HS-27A (cell line): Measurements from ENCODE around the gene LINGO3.
"Not testable (repeated sequence)": the region's sequence is repeated elsewhere in the genome, so short reads cannot be mapped to it uniquely, and the experiment has no call there.

Experiments used
- DNase-seq: peaks from one replicate; pipeline ENCODE4 v3.0.0-alpha.2; 2012; ENCODE audit warnings: low read depth, missing footprints

LINGO3 gene, protein sequence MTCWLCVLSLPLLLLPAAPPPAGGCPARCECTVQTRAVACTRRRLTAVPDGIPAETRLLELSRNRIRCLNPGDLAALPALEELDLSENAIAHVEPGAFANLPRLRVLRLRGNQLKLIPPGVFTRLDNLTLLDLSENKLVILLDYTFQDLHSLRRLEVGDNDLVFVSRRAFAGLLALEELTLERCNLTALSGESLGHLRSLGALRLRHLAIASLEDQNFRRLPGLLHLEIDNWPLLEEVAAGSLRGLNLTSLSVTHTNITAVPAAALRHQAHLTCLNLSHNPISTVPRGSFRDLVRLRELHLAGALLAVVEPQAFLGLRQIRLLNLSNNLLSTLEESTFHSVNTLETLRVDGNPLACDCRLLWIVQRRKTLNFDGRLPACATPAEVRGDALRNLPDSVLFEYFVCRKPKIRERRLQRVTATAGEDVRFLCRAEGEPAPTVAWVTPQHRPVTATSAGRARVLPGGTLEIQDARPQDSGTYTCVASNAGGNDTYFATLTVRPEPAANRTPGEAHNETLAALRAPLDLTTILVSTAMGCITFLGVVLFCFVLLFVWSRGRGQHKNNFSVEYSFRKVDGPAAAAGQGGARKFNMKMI

GRCh38 chr19:2308114-2308556, at the start of gene LINGO3:
LINGO3 (minus strand) TSS chr19:2308154; CDS start chr19:2291776, 16,378 bp downstream.
- DNase-seq: no peak

DNA sequence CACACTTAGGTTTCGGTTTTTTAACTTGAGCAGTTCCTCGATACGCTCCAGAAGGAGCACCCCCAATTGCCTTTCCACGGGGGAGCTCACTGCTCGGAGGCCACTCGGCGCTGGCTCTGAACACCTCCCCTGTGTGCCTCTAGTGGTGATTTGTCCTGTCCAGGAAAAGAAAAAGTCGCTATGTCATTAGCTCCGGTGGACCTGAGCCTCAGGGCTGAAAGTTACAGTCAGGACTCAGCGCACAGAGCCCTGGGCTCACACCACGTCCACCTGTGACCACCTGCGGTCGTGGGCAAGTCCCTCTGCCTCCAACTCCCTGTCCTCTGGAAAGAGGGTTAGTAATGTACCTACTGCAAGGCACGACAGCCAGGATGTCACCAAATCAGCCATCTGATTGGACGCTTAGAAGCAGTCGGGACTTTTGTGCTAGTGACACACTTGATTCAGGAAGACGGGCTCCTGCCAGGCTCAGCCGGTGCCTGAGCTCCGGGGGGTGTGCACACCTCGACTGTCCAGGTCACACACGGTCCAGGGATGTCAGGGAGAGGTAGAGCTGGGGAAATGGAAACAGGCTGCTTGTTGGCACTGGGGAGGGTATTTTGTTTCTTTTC, 48.2 kb upstream of the LINGO3 start:
- DNase-seq: no peak

DNA sequence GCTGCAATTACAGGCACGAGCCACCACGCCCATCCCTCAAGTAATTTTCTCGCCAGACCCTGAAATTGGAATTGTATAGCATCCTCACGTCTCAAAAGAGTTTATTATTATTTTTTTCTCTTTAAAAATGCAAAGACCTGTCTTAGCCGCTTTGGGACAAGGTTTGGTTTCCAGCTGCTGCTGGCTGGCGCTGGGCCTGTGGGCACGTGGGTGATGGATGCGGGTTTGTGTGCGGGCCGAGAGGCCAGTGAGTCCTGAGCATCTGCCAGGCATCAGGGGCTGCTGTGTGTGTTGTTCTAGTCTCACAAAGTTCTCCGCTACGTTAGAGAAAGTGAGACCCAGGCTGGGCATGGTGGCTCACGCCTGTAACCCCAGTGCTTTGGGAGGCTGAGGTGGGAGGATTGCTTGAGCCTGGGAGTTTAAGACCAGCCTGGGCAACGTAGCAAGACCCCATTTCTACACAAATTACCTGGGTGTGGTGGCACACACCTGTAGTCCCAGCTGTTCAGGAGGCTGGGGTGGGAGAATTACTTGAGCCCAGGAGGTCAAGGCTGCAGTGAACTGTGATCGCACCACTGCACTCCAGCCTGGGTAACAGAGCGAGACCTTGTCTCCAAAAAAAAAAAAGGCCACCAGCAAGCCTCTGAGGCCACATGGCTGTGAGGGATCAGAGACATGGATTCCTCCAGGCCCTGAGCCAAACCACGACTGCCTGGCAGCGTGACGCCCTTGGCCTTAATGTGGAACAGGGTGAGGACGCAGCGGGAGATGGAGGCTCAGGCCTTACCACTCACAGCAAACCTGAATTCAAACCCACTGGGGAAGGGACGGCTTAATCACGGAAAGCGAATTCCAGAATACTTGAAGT, 47.4 kb upstream of the LINGO3 start:
- DNase-seq: no peak

- DNase-seq: no peak
These were observed 46.7 kb upstream of the LINGO3 start for GRCh38 chr19:2354670-2355069.

DNA sequence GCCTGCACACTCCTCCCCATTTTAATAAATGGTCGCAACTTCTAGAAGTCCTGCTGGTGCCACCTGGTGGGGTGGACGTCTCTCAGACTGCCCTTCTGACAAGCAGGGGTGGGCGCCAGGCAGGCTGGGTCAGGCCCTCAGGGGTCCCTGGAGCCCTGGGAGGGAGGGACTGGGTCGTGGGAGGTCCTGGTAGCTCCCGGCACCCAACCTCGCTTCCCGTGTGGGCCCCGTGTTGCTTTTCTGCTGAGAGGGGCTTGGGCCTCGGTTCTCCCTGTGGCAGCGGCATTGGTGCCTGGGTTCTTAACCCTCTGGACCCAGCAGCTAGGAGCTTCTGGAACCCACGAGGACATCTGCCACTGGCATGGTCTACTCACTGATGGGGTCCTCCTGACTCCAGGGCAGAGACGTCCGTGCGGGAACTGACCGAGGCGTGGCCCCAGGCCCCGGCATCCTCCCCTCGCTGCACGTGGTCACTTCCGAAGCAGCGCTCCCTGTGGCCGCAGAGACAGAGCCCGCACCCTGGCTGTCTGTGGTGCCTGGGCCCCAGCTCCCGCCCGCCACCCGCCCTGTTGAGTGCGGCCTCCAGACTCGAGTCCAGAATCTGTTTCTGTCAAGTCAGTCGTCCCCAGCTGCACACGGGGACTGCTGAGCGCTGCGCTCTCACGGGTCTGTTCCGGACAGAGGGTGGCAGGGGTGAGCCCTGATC, 46.1 kb upstream of the LINGO3 start:
- DNase-seq: no peak

GRCh38 chr19:2353159-2353886, 45.4 kb upstream of the LINGO3 start:
- DNase-seq: no peak

DNA sequence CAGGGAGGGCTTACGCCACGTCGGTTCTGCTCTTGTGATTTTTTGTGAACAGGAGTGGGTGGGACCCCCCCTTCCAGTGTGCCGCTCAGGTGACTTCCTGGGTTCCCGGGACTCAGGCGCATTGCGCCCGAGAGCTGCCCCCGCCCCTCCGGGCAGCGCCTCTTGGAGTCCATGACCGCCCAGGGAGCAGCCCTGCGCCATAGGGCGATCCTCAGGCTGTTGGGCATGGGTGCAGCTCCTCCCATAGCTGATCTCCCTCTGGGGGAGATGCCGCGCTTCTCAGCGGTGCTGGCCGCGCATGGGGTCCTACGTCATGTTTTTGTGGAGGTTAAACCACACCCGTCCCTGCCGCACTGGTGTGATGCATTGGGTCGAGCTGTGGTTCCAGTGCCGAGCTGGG, 44.2 kb upstream of the LINGO3 start:
- DNase-seq: no peak

- no peak for DNase-seq
These were observed 43.6 kb upstream of the LINGO3 start for GRCh38 chr19:2351591-2351990.

GRCh38 chr19:2350656-2351055, 42.7 kb upstream of the LINGO3 start:
- no peak for DNase-seq

GRCh38 chr19:2349818-2350217, 41.9 kb upstream of the LINGO3 start:
- DNase-seq: not testable (repeated sequence)

DNA sequence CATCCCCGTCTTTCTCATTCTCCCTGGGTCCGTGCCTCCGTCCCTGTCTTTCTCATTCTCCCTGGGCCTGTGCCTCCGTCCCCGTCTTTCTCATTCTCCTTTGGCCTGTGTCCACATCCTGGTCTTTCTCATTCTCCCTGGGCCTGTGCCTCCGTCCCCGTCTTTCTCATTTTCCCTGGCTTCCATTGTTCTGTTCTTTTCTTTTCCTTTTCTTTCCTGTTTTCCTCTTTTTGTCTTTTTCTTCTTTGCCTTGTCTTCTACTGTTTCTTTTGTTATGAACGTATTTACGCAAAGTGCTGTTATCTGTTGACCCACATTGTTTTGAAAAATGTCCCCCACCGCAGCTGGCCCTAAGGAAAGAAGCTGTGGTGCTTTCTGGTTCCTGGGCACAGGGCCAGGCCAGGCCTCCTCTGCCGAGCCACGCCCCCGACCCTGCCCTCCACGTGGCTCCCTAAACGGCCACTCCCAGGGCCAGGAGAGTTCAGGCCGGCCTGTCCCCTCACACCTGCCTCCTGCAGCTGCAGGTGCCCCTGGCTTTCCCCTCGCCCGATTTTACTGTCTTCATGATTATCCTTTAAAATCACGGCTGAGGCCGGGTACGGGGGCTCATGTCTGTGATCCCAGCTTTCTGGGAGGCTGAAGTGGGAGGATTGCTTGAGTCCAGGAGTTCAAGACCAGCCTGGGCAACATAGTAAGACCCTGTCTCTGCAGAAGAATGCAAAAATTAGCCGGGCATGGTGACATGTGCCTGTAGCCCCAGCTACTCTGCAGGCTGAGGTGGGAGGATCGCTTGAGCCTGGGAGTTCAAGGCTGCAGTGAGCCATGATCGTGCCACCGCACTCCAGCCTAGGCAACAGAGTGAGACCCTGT, 38.1 kb upstream of the LINGO3 start:
- no peak for DNase-seq

DNA sequence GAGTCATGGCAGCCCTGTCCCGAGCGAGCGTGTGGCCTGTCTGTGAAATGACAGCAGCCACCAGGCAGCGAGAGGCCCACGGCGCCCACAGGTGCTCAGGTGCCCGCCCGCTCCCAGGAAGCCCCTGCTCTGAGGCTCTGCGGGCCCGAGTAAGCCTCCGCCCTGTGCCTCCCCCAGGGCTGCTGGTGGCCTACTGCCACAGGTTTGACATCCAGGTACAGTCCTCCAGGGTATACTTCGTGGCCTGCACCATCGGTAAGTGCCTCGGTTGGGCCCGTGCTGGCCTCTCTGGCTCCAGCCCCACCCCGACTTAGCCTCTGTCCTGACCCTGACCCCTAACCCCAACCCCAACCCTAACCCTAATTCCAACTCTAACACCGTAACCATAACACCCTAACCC, 37.1 kb upstream of the LINGO3 start:
- no peak for DNase-seq

- DNase-seq: no peak
These were observed 36.5 kb upstream of the LINGO3 start for GRCh38 chr19:2344381-2344870.

DNA sequence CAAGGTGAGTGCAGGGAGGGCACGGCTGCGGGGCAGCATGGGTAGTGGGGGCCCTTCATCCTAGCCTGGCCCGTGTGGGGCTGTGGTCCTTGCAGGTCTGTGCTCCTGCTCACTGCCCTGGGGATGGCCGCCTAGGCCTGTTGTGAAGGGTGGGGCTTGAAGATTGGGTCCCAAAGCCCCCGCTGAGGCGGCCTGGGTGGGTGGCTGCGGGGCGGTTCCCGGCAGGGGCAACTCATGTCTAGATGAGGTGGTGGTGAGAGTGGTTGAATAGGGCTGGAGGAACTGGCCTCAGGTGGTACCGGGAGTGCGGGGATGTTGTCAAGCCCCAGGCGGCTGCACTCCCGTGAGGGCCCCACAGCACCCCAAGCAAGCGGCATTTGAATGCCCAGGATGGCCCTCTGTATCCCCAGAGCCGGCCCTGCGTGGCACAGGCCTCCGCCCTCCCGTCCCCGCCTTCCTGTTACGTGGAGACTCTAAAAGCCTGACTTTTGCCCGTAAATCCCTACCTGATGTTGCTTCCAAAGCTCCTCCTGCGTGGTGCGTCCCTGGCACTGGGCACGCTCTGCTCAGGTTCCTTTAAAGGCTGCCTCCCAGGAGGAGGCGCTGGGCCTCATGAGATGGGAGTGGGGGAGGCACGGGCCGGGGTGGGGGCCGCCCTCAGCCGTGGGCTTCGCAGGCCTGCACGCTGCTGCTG, 35.5 kb upstream of the LINGO3 start:
- DNase-seq: no peak

DNA sequence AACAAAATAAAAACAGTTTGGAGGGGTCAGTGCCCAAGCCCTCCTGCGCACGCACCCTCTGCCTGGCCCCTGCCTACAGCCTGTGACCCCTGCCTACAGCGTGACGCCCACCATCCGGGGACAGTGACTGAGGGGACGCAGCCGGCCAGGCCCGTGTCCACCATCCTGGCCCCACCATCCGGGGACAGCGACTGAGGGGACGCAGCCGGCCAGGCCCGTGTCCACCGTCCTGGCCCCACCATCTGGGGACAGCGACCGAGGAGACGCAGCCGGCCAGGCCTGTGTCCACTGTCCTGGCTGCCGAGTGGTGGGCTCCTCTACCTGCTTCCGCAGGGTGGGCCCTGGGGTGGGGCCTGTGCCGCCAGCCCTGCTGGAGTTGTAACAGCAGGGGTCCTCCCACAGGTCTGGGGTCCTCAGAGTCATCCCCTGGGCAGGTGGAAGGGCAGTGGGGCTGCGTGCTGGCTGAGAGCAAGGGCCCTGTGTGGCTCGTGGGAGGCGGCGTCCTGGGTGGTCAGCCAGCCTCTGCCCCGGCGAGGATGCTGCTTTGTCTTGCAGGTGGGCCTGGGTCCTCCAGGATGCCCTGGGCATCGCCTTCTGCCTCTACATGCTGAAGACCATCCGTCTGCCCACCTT, 34.8 kb upstream of the LINGO3 start:
- DNase-seq: no peak

- no peak for DNase-seq
These were observed 34.0 kb upstream of the LINGO3 start for GRCh38 chr19:2341982-2342381.

GRCh38 chr19:2341244-2341751, 33.3 kb upstream of the LINGO3 start:
- no peak for DNase-seq

- DNase-seq: no peak
These were observed 32.7 kb upstream of the LINGO3 start for GRCh38 chr19:2340496-2341243.
